CD4-positive, alpha-beta T cell treated with Interferon gamma for 1 hour (primary cell): ENCODE results near the gene FKBP5.
"Not testable (repeated sequence)": the region's sequence is repeated elsewhere in the genome, so short reads cannot be mapped to it uniquely, and the experiment has no call there.

Source experiments
- DNase-seq: peaks from one replicate; pipeline ENCODE4 v3.0.0-alpha.2; 2020

The FKBP5 gene

DNA sequence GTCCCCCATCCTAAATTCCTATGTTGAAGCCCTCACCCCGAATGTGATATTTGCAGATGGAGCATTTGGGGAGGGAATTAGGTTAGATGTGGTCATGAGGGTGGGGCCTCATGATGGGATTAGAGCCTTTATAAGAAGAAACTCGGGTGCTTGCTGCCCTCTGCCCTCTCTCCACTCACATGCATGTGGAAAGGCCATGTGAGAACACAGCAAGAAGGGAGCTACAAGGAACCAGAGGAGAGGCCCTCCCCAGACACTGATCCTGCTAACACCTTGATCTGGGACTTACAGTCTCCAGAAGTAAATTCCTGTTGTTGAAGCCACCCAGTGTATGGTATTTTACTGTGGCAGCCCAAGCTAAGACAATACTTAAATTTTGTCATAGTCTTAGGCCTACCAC is 106.4 kb downstream of the FKBP5 start:
- no peak for DNase-seq

DNA sequence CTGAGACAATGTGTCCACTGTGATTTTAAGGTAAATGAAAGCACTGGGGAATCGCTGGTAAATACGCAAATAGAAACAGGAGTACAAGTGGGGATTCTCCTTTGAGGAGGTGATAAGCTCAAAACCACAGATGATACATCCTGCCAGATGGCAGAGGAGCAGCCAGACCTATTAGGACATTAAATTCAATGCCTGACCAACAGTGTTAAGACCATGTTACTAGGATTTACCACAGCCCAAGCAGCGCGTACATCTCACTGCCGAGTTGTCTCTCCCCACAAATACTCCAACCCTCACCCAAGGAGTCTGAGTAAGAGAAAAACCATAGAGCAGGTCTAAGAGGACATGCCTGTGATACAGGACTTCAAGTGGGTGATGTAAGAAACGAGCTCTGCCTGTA is 107.1 kb downstream of the FKBP5 start:
- DNase-seq = no peak

DNA sequence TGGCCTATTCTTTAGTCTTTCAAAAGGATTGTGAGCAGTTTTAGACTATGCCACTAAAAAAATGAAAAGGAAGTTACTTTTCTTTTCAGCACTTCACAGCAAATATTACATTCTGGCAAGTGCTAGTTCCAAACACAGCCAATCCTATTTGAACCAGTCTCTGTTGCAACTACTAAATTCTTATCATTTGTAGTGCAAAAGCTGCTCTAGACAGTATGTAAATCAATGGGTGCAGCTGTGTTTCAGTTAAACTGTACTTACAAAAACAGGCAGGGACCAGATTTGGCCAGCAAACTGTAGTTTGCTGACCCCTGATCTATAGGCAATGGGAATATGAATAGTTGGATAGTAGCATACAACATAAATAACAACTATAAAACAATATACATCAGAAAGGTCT is 107.9 kb downstream of the FKBP5 start:
- DNase-seq = no peak

- no peak for DNase-seq
These were observed 112.0 kb downstream of the FKBP5 start for GRCh38 chr6:35576682-35577081.

GRCh38 chr6:35573495-35574110 is 115.1 kb downstream of the FKBP5 start:
- DNase-seq = no peak

DNA sequence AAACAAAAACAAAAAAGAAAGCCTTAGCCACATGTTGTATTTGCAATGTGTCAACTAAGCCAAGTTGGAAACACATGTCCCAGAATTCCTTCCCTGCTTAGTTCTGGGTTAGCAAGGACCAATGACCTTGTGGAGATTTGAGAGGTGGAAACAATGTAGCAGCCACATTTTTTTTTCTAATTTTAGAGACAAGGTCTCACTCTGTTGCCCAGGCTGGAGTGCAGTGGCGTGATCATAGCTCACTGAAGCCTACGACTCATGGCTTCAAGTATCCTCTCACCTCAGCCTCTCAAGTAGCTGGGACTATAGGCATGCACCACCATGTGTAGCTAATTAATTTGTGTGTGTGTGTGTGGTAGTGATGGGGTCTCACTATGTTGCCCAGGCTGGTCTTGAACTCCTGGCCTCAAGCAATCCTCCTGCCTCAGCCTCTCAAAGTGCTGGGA is 117.8 kb downstream of the FKBP5 start:
- DNase-seq = not testable (repeated sequence)

DNA sequence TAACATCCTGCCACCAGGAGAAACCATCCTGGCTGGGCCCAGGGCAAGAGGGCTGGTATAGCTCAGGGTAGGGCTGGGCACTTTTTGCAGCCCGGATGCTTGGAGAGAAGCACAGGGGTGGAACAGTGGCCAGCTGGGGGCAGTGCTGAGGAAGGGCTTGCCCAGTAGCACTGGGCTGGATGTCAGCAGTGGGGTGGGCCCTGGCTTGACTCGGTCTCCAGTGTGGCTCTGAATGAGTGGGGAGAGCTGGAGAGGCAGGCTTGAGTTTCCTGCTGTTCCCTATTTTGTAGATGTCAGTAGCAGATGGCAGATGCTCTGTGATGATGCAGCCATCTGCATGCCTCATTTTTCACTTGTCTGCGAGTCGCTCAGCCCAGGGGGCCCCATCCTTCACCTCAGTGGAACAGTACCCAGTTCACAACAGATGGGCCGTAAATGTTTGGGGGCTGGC is 119.7 kb downstream of the FKBP5 start:
- no peak for DNase-seq

DNA sequence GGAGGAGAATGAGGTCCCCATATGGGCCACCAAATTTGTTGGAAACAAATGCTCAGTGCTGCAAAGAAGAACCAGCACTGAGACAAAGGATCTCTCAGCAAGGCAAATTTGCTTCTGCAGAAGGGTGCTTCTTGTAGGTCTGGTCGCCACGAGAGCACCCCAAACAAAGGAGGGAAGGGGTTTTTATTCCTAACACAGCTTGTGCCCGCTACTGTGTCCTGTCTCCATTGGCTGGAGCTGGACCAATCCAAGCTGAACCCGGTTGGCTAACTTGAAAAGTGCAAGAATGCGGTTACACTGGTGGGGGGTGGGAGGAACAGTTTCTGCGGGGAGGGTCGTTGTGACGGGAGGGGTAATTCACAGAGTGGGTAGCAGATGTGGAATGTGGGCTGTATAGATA is 121.9 kb downstream of the FKBP5 start:
- DNase-seq = no peak

DNA sequence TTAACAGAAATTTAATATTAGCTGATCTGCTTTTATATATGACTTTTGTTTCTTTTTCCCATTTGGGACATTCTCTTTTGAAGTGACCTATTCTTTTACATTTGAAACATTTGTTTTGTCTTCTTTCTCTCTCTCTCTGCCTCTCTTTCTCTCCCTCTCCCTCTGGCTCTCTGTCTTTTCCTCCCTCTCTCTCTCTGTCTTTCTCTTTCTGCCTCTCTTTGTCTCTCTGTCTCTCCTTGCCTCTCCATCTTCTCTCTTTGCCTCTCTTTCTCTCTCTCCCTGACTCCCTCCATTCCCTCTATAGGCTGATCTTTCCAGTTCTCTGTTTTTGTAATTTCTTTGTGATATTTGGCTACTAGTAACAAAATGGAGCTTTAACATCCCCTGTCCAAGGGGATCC is 124.0 kb downstream of the FKBP5 start:
- no peak for DNase-seq

GRCh38 chr6:35562060-35562459 is 126.7 kb downstream of the FKBP5 start:
- DNase-seq = no peak

DNA sequence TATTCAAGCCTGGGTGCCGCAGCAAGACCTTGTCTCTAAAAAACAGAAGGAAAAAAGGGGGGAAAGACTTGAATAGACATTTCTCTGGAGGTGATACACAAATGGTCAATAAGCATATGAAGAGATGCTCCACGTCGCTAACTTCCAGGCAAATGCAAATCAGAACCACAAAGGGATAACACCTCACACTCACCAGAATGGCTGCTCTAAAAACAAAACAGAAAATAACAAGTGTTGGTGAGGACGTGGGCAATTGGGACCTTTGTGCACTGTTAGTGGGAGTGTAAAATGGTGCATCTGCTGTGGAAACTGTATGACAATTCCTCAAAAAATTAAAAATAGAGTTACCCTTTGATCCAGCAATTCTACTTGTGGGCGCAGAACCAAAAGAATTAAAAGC is 127.6 kb downstream of the FKBP5 start:
- DNase-seq = no peak

- no peak for DNase-seq
These were observed 130.1 kb downstream of the FKBP5 start for GRCh38 chr6:35558571-35558970.

GRCh38 chr6:35557239-35557638 is 131.5 kb downstream of the FKBP5 start:
- DNase-seq = no peak

- no peak for DNase-seq
These were observed 133.9 kb downstream of the FKBP5 start for GRCh38 chr6:35554811-35555210.

DNA sequence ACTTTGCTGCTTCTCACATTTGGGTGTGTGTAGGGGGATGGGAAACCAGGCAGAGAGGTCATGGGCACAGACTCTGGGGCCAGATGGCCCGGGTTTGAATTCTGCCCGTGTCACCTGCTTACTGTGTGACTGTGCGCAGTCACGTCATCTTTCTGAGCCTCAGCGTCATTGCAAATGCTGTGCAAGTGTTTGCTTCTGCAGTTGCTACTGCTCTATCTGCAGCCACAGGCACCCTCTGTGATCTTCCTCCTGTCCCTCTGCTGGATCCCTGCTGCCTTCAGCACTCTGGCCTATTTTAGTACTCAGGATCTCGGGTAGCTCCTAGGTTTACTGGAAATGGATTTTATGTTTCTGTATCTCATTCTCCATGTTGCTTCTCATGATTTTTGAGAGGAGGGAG is 135.4 kb downstream of the FKBP5 start:
- no peak for DNase-seq

DNA sequence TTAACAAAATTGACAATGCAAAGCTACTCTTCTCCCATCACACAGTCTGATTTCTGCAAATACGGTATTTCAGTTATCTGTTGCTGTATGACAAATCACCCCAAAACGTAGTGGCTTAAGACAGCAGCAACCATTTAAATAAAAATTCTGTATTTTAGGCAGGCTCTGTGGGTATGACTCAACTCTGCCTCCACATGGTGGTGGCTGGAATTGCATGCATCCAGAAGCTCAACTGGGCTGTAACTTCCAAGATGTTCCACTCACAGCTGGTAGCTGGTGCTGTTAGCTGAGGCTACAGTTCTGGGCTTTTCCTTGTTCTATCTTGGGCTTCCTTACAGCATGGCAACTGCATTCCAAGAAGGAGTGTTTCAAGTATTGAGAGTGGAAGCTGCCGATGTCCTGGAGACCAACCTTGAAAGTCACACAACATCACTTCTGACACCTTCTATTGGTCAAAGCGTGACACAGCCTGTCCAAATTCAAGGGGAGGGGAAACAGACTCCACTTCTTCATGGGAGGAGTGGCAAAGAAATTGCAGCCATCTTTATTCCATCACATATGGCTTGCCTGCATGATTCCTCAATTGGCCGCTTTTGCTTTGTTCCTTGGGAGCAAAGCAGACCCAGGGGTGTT is 136.3 kb downstream of the FKBP5 start:
- DNase-seq = peak; percentile 59

DNA sequence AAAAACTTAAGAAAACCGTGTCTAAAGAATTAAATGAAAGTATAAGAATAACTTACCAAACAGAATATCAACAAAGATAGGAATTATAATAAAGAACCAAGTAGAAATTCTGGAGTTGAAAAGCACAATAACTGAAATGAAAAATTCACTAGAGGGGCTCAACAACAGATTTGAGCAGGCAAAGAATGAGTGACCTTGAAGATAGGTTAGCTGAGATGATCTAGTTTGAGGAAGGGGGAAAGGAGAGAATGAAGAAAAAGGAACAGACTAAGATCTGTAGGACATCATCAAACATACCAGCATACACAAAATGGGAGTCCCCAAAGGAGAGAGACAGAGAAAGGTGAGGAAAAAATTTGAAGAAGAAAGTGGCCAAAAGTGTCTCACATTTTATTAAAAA is 138.3 kb downstream of the FKBP5 start:
- no peak for DNase-seq

GRCh38 chr6:35547676-35548075 is 141.0 kb downstream of the FKBP5 start:
- DNase-seq = no peak

GRCh38 chr6:35544769-35545361 is 143.8 kb downstream of the FKBP5 start:
- DNase-seq = no peak

DNA sequence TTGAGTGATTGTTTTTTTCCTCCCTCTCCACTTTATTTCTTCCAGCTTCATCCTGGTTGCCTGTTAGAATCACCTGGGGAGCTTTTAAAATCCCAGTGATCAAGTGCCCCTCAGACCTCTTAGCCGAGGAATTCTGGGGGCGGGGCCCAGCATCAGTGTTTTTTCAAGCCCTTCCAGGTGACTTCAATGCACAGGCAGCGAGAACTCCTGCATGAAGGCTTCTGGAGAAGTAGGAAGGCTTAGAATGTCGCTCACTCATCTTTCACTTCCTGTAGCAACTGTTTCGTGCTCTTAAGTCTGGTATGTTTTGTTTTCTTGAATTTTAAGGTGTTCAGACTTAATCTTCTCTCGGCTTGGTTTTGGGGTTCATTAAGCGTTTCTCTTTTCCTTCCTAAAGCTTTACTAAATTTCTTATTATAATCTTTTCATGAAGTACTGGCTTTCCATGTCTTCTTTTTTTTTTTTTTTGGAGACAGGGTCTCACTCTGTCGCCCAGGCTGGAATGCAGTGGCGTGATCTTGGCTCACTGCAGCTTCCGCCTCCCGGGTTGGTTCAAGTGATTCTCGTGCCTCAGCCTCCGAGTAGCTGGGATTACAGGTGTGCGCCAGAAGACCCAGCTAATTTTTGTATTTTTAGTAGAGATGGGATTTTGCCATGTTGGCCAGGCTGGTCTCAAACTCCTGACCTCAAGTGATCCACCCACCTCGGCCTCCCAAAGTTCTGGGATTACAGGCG is 145.1 kb downstream of the FKBP5 start:
- DNase-seq = no peak

DNA sequence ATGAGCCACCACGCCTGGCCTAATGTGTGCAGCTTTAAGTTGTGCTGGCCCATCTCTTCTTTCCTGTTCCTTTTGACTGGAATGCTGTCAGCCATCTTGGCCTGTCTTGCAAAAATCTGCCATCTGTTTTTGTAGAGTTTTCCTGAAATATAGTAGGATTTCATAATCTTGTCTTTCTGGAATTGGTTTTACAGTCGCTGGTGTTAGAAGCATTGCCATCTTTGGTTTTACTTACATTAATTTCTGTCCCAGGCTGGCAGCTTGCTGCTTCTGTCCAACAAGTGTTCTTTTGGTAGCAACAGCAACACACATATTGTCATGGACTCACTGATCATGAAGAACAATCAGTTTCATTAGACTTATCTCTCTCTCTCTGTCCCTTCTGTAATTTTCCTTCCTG is 146.9 kb downstream of the FKBP5 start:
- no peak for DNase-seq

DNA sequence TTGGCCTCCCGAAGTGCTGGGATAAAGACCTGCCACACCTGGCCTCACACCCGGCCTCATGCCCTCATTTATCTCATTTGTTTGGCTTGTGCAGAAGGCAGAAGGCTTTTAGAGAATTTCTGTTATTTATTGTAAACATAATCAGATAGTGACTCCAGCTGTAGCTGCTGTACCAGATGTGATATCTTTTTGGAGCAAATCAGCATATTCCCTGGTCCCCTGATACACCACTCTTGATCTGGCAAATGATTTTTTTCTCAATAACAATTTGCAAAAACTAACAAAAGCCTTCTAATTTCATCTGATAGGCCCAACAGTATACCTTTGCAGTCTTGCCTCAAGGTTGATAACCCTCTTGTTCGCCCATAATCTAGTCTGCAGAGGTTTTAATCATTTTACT is 149.5 kb downstream of the FKBP5 start:
- no peak for DNase-seq

DNA sequence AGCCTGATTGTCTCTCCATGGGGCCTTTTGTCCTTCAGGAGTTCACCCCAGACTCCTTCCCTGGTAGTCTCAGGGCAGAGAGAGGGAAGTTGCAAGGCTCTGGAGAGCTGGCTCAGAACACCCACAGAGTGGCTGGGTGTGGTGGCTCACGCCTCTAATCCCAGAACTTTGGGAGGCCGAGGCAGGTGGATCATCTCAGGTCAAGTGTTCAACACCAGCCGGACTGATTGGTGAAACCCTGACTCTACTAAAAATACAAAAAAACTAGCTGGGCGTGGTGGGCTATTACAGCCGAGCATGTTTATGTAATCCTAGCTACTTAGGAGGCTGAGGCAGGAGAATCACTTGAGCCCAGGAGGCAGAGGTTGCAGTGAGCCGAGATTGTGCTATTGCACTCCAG is 152.9 kb downstream of the FKBP5 start:
- DNase-seq = not testable (repeated sequence)
